HepG2 (cell line): Measurements from ENCODE around the gene XRCC1. TPM values are rescaled to one million over a fixed set of nuclear protein-coding genes. Genes with fewer than 3 reads are reported as not detected.

Experiments used
- ATF1 ChIP-seq: IDR thresholded peaks from 2 replicates; pipeline ENCODE4 v1.6.1; 2016; ENCODE audit warnings: mild to moderate bottlenecking, control low read depth
- BORCS8-MEF2B ChIP-seq: sonication (generic); formaldehyde crosslinking; IDR thresholded peaks from 2 replicates; pipeline ENCODE4 v1.8.0; 2022; ENCODE audit warnings: mild to moderate bottlenecking, missing genetic modification reagents
- FLYWCH1 ChIP-seq: sonication (generic); formaldehyde crosslinking; IDR thresholded peaks from 2 replicates; pipeline ENCODE4 v1.8.1; 2023; ENCODE audit warnings: mild to moderate bottlenecking, missing genetic modification reagents
- MED8 ChIP-seq: sonication (generic); formaldehyde crosslinking; IDR thresholded peaks from 2 replicates; pipeline ENCODE4 v1.8.1; 2023; ENCODE audit warnings: mild to moderate bottlenecking, missing genetic modification reagents; ENCODE audit not compliant: insufficient replicate concordance
- NR2C2 ChIP-seq: sonication (generic); formaldehyde crosslinking; IDR thresholded peaks from 2 replicates; pipeline ENCODE4 v1.4.0; 2020; ENCODE audit warnings: missing genetic modification reagents, mild to moderate bottlenecking, moderate library complexity, borderline replicate concordance
- ZFAT ChIP-seq: sonication (generic); formaldehyde crosslinking; conservative IDR thresholded peaks from 2 replicates; pipeline ENCODE4 v1.8.1; 2023; ENCODE audit warnings: missing genetic modification reagents, inconsistent platforms
- ZNF10 ChIP-seq: sonication (generic); formaldehyde crosslinking; IDR thresholded peaks from 2 replicates; pipeline ENCODE4 v1.4.0; 2020; ENCODE audit warnings: mild to moderate bottlenecking, low read depth, missing genetic modification reagents, borderline replicate concordance
- ZNF569 ChIP-seq: sonication (generic); formaldehyde crosslinking; IDR thresholded peaks from 2 replicates; pipeline ENCODE4 v1.5.0; 2020; ENCODE audit warnings: mild to moderate bottlenecking, missing genetic modification reagents, moderate library complexity, borderline replicate concordance
- polyA plus RNA-seq, 8 experiments: library from polyadenylated mRNA; depleted of rRNA in 3 of 8; stranded (reverse) in 7 of 8; unstranded in 1 of 8; fragments of >200 nt; fragmentation: Illumina TruSeq in 4 of 8; extraction: Trizol in 4 of 8; gene quantifications; 2 replicates each; pipeline versions ENCODE4 v1.2.1 to v1.2.3, GENCODE V29; 2011 to 2016; ENCODE audit warnings: low read depth in 4 of 8, missing spikeins in 1 of 8, mixed read lengths in 1 of 8; ENCODE audit not compliant: insufficient read depth in 1 of 8
- total RNA-seq, 5 experiments: library from RNA; depleted of rRNA; stranded (reverse); fragments of >200 nt; fragmentation: Illumina TruSeq; extraction: Trizol; gene quantifications; 2 replicates each; pipeline ENCODE4 v1.2.3, GENCODE V29; 2016; ENCODE audit warnings: low read depth in 1 of 5
- TF ChIP-seq, protein P1 (sequence below): sonication (generic); formaldehyde crosslinking; IDR thresholded peaks from 2 replicates; pipeline ENCODE4 v1.8.1; 2023; ENCODE audit warnings: mild to moderate bottlenecking, missing genetic modification reagents
- TF ChIP-seq, protein P2 (sequence below): sonication (generic); formaldehyde crosslinking; IDR thresholded peaks from 2 replicates; pipeline ENCODE4 v1.5.0; 2020; ENCODE audit warnings: mild to moderate bottlenecking, missing genetic modification reagents
- TF ChIP-seq, protein P3 (sequence below): sonication (generic); formaldehyde crosslinking; IDR thresholded peaks from 2 replicates; pipeline ENCODE4 v1.4.0; 2020; ENCODE audit warnings: missing genetic modification reagents
- TF ChIP-seq, protein P4 (sequence below): sonication (generic); formaldehyde crosslinking; IDR thresholded peaks from 2 replicates; pipeline ENCODE4 v1.5.0; 2020; ENCODE audit warnings: missing genetic modification reagents
- TF ChIP-seq, protein P5 (sequence below): sonication (generic); formaldehyde crosslinking; IDR thresholded peaks from 2 replicates; pipeline ENCODE4 v1.5.1; 2020; ENCODE audit warnings: missing genetic modification reagents, mild to moderate bottlenecking, borderline replicate concordance
- TF ChIP-seq, protein P6 (sequence below): sonication (generic); formaldehyde crosslinking; IDR thresholded peaks from 2 replicates; pipeline ENCODE4 v1.5.0; 2020; ENCODE audit warnings: missing genetic modification reagents

The XRCC1 gene
- total and polyA plus RNA-seq, 2 of the 13 experiments (the other 11 are each of a cell fraction or from before 2014, with no cell fraction given) = 24.7 to 26.3 TPM

DNA sequence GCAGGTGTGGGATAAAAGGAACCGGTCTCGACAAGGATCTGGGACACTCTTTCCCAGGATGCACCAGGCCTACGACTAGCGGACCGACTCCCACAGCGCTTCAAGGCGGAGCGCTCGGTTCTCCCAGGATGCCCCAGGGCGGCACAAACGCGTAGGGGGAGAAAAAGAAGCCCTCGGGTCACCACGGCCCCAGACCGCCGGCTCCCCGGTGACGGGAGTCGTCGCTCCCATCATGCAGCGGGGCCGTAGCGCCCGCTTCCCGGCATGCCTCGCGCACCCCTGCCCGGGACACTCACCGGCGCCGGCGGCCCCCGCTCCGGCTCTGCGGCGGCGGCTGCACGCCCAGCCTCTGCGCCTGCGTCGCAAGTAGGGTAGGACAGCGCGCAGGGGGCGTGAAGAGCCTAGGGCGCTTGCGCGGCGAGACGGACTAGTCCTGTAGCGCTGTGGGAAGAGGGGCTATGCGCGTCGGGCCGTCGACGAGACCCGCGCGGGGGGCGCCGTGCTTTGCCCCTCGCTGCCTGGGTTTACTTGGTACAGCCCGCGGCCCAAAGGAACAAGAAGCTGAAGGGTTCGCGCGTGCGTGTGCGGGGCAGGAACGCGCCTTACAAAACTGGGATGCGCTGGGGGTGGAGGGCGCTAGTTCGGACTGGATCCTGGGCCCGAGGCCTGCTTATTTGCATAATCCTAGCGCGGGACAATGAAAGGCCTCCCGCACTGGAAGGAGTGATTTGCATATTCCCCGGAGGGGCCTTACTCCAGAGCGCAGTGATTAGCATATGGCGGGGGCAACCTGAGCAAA is 44.1 kb upstream of the XRCC1 start, which contains the start of gene ZNF428 (continued):
- TF ChIP-seq, protein P1, sequence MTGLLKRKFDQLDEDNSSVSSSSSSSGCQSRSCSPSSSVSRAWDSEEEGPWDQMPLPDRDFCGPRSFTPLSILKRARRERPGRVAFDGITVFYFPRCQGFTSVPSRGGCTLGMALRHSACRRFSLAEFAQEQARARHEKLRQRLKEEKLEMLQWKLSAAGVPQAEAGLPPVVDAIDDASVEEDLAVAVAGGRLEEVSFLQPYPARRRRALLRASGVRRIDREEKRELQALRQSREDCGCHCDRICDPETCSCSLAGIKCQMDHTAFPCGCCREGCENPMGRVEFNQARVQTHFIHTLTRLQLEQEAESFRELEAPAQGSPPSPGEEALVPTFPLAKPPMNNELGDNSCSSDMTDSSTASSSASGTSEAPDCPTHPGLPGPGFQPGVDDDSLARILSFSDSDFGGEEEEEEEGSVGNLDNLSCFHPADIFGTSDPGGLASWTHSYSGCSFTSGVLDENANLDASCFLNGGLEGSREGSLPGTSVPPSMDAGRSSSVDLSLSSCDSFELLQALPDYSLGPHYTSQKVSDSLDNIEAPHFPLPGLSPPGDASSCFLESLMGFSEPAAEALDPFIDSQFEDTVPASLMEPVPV (CRISPR knock-in tag) = peak; percentile 97
- TF ChIP-seq ZFAT (CRISPR knock-in tag) (0 out of 2 replicates have a peak, but pooled peaks have one; percentile 70), MED8 (CRISPR knock-in tag) (peak; percentile 76), ZNF569 (CRISPR knock-in tag) (no peak), ATF1 (CRISPR knock-in tag) (no peak), ZNF10 (CRISPR knock-in tag) (0 out of 2 replicates have a peak, but pooled peaks have one; percentile 85), FLYWCH1 (CRISPR knock-in tag) (no peak), NR2C2 (CRISPR knock-in tag) (peak; percentile 69; the same call in 1 of the 2 replicates), BORCS8-MEF2B (peak; percentile 90; the same call in 1 of the 2 replicates)
- TF ChIP-seq, protein P2, sequence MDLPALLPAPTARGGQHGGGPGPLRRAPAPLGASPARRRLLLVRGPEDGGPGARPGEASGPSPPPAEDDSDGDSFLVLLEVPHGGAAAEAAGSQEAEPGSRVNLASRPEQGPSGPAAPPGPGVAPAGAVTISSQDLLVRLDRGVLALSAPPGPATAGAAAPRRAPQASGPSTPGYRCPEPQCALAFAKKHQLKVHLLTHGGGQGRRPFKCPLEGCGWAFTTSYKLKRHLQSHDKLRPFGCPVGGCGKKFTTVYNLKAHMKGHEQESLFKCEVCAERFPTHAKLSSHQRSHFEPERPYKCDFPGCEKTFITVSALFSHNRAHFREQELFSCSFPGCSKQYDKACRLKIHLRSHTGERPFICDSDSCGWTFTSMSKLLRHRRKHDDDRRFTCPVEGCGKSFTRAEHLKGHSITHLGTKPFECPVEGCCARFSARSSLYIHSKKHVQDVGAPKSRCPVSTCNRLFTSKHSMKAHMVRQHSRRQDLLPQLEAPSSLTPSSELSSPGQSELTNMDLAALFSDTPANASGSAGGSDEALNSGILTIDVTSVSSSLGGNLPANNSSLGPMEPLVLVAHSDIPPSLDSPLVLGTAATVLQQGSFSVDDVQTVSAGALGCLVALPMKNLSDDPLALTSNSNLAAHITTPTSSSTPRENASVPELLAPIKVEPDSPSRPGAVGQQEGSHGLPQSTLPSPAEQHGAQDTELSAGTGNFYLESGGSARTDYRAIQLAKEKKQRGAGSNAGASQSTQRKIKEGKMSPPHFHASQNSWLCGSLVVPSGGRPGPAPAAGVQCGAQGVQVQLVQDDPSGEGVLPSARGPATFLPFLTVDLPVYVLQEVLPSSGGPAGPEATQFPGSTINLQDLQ (CRISPR knock-in tag) = no peak; the same call in 1 of the 2 replicates
- TF ChIP-seq, protein P3, sequence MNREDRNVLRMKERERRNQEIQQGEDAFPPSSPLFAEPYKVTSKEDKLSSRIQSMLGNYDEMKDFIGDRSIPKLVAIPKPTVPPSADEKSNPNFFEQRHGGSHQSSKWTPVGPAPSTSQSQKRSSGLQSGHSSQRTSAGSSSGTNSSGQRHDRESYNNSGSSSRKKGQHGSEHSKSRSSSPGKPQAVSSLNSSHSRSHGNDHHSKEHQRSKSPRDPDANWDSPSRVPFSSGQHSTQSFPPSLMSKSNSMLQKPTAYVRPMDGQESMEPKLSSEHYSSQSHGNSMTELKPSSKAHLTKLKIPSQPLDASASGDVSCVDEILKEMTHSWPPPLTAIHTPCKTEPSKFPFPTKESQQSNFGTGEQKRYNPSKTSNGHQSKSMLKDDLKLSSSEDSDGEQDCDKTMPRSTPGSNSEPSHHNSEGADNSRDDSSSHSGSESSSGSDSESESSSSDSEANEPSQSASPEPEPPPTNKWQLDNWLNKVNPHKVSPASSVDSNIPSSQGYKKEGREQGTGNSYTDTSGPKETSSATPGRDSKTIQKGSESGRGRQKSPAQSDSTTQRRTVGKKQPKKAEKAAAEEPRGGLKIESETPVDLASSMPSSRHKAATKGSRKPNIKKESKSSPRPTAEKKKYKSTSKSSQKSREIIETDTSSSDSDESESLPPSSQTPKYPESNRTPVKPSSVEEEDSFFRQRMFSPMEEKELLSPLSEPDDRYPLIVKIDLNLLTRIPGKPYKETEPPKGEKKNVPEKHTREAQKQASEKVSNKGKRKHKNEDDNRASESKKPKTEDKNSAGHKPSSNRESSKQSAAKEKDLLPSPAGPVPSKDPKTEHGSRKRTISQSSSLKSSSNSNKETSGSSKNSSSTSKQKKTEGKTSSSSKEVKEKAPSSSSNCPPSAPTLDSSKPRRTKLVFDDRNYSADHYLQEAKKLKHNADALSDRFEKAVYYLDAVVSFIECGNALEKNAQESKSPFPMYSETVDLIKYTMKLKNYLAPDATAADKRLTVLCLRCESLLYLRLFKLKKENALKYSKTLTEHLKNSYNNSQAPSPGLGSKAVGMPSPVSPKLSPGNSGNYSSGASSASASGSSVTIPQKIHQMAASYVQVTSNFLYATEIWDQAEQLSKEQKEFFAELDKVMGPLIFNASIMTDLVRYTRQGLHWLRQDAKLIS = no peak
- TF ChIP-seq, protein P4, sequence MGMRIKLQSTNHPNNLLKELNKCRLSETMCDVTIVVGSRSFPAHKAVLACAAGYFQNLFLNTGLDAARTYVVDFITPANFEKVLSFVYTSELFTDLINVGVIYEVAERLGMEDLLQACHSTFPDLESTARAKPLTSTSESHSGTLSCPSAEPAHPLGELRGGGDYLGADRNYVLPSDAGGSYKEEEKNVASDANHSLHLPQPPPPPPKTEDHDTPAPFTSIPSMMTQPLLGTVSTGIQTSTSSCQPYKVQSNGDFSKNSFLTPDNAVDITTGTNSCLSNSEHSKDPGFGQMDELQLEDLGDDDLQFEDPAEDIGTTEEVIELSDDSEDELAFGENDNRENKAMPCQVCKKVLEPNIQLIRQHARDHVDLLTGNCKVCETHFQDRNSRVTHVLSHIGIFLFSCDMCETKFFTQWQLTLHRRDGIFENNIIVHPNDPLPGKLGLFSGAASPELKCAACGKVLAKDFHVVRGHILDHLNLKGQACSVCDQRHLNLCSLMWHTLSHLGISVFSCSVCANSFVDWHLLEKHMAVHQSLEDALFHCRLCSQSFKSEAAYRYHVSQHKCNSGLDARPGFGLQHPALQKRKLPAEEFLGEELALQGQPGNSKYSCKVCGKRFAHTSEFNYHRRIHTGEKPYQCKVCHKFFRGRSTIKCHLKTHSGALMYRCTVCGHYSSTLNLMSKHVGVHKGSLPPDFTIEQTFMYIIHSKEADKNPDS (CRISPR knock-in tag) = no peak
- TF ChIP-seq, protein P5, sequence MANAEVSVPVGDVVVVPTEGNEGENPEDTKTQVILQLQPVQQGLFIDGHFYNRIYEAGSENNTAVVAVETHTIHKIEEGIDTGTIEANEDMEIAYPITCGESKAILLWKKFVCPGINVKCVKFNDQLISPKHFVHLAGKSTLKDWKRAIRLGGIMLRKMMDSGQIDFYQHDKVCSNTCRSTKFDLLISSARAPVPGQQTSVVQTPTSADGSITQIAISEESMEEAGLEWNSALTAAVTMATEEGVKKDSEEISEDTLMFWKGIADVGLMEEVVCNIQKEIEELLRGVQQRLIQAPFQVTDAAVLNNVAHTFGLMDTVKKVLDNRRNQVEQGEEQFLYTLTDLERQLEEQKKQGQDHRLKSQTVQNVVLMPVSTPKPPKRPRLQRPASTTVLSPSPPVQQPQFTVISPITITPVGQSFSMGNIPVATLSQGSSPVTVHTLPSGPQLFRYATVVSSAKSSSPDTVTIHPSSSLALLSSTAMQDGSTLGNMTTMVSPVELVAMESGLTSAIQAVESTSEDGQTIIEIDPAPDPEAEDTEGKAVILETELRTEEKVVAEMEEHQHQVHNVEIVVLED (CRISPR knock-in tag) = peak; percentile 85
- TF ChIP-seq, protein P6, sequence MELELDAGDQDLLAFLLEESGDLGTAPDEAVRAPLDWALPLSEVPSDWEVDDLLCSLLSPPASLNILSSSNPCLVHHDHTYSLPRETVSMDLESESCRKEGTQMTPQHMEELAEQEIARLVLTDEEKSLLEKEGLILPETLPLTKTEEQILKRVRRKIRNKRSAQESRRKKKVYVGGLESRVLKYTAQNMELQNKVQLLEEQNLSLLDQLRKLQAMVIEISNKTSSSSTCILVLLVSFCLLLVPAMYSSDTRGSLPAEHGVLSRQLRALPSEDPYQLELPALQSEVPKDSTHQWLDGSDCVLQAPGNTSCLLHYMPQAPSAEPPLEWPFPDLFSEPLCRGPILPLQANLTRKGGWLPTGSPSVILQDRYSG (CRISPR knock-in tag) = no peak
